Esophagus muscularis mucosa (tissue), 4 donors: Measurements from ENCODE around the gene ALG14.

Experiments
- EP300 ChIP-seq: sonication (generic); formaldehyde crosslinking; IDR thresholded peaks from one replicate; pipeline ENCODE4 v1.6.1; 2017; ENCODE audit warnings: antibody characterized with exemption
- POLR2A ChIP-seq: fragments of 450-650 bp; IDR thresholded peaks from one replicate; pipeline ENCODE4 v1.6.1; 2017; ENCODE audit warnings: antibody characterized with exemption, moderate library complexity, mild to moderate bottlenecking, low read depth
- POLR2AphosphoS5 ChIP-seq, 2 donors: sonication (generic); formaldehyde crosslinking; IDR thresholded peaks; one replicate each; pipeline ENCODE4 v1.6.1; 2017; ENCODE audit warnings: antibody characterized with exemption in 2 of 2
- TF ChIP-seq, protein P1 (sequence below), 3 experiments: fragments of 200-600 bp in 2 of 3; fragments of 450-650 bp in 1 of 3; sonication (generic) in 2 of 3; IDR thresholded peaks; one replicate each; pipeline ENCODE4 v1.5.1; 2017 to 2019; ENCODE audit warnings: antibody characterized with exemption in 3 of 3, mild to moderate bottlenecking in 2 of 3, moderate library complexity in 1 of 3

- TF ChIP-seq POLR2A = no peak
- TF ChIP-seq, protein P1, sequence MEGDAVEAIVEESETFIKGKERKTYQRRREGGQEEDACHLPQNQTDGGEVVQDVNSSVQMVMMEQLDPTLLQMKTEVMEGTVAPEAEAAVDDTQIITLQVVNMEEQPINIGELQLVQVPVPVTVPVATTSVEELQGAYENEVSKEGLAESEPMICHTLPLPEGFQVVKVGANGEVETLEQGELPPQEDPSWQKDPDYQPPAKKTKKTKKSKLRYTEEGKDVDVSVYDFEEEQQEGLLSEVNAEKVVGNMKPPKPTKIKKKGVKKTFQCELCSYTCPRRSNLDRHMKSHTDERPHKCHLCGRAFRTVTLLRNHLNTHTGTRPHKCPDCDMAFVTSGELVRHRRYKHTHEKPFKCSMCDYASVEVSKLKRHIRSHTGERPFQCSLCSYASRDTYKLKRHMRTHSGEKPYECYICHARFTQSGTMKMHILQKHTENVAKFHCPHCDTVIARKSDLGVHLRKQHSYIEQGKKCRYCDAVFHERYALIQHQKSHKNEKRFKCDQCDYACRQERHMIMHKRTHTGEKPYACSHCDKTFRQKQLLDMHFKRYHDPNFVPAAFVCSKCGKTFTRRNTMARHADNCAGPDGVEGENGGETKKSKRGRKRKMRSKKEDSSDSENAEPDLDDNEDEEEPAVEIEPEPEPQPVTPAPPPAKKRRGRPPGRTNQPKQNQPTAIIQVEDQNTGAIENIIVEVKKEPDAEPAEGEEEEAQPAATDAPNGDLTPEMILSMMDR (IDR thresholded peaks at IDR 0.05) = no peak
- TF ChIP-seq EP300 = no peak
- no peak for TF ChIP-seq POLR2AphosphoS5 (IDR thresholded peaks at IDR 0.05)
Observed at GRCh38 chr1:94931254-94931841, 141.4 kb downstream of the ALG14 start.
